Skeletal muscle satellite cell (primary cell): ENCODE measurements around the gene C14orf93.

ENCODE experiments used
- H3K27me3 ChIP-seq: 2 replicates; pipeline ENCODE4 v1.7.0; 2013; ENCODE audit warnings: low read length; ENCODE audit not compliant: control insufficient read depth, insufficient read depth
- H3K36me3 ChIP-seq: 2 replicates; pipeline ENCODE4 v1.7.0; 2013; ENCODE audit warnings: mild to moderate bottlenecking, control low read depth, low read length; ENCODE audit not compliant: insufficient read depth
- H3K4me1 ChIP-seq: 2 replicates; pipeline ENCODE4 v1.7.0; 2013; ENCODE audit warnings: low read length; ENCODE audit not compliant: control insufficient read depth, insufficient read depth
- H3K4me2 ChIP-seq: 2 replicates; pipeline ENCODE4 v1.7.0; 2013; ENCODE audit warnings: mild to moderate bottlenecking, low read length
- H3K4me3 ChIP-seq: 2 replicates; pipeline ENCODE4 v1.7.0; 2013; ENCODE audit warnings: low read length
- H3K9ac ChIP-seq: 2 replicates; pipeline ENCODE4 v1.7.0; 2013; ENCODE audit warnings: mild to moderate bottlenecking, low read depth, low read length, moderate library complexity
- H3K9me3 ChIP-seq: replicated peaks from 2 replicates; pipeline ENCODE4 v1.7.0; 2013; ENCODE audit warnings: mild to moderate bottlenecking, control low read depth, low read length

The C14orf93 gene

GRCh38 chr14:23042162-23042965, 32.4 kb upstream of the C14orf93 start, which contains the start of gene PSMB11:
Gene PSMB11, plus strand, starts transcription at chr14:23042212. Its CDS starts 14 bp downstream, at chr14:23042226.
- Histone ChIP-seq H3K9ac (no peak within 1 kb of the TSS), H3K27me3 (no peaks in the 10 kb centered on the region), H3K4me1 (peaks cover 9% of the 10 kb centered on the region), H3K4me2 (no peak within 1 kb of the TSS), H3K9me3 (no peaks in the 10 kb centered on the region), H3K4me3 (no peak within 1 kb of the TSS), H3K36me3 (no peaks in the 10 kb centered on the region)

- H3K4me1 ChIP-seq: peaks cover 9% of the 10 kb centered on the region
- H3K4me3 ChIP-seq: no peak overlapping the region
- H3K9me3 ChIP-seq: no peaks in the 10 kb centered on the region
- no peak overlapping the region for H3K4me2 ChIP-seq
- no peaks in the 10 kb centered on the region for H3K27me3 ChIP-seq
- no peak overlapping the region for H3K9ac ChIP-seq
- H3K36me3 ChIP-seq: no peaks in the 10 kb centered on the region
Measured at GRCh38 chr14:23041729-23042128, 31.8 kb upstream of the C14orf93 start.

DNA sequence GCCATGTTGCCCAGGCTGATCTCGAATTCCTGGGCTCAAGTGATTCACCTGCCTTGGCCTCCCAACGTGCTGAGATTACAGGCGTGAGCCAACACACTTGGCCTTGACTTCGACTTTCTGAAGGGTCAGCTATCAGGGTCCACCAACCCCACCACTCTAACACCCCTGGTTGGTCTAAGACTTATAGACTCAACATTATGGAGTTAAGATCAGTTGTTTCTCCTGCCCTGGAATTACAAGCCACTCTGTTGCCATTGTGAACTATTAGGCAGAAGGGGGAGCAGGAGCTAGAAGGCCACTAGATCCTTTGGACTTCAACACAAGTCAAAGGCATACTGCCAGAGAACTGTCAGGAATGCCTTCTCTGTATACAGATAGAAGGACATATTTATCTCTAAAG, 30.2 kb upstream of the C14orf93 start:
- H3K9me3 ChIP-seq: no peaks in the 10 kb centered on the region

GRCh38 chr14:23035303-23036144, 25.6 kb upstream of the C14orf93 start:
- H3K9me3 ChIP-seq: no peaks in the 10 kb centered on the region
- no peaks in the 10 kb centered on the region for H3K27me3 ChIP-seq
- peaks cover 18% of the 10 kb centered on the region for H3K4me1 ChIP-seq
- H3K4me2 ChIP-seq: peak overlapping the region; percentile 80
- H3K9ac ChIP-seq: peak overlapping the region; percentile 98
- peak overlapping the region; percentile 89 for H3K4me3 ChIP-seq
- H3K36me3 ChIP-seq: peaks cover 17% of the 10 kb centered on the region

More for the DNA sequence above, 30.2 kb upstream of the C14orf93 start:
- Histone ChIP-seq H3K9ac (no peak overlapping the region), H3K4me3 (no peak overlapping the region), H3K4me1 (peaks cover 10% of the 10 kb centered on the region), H3K4me2 (no peak overlapping the region), H3K36me3 (no peaks in the 10 kb centered on the region), H3K27me3 (no peaks in the 10 kb centered on the region)

DNA sequence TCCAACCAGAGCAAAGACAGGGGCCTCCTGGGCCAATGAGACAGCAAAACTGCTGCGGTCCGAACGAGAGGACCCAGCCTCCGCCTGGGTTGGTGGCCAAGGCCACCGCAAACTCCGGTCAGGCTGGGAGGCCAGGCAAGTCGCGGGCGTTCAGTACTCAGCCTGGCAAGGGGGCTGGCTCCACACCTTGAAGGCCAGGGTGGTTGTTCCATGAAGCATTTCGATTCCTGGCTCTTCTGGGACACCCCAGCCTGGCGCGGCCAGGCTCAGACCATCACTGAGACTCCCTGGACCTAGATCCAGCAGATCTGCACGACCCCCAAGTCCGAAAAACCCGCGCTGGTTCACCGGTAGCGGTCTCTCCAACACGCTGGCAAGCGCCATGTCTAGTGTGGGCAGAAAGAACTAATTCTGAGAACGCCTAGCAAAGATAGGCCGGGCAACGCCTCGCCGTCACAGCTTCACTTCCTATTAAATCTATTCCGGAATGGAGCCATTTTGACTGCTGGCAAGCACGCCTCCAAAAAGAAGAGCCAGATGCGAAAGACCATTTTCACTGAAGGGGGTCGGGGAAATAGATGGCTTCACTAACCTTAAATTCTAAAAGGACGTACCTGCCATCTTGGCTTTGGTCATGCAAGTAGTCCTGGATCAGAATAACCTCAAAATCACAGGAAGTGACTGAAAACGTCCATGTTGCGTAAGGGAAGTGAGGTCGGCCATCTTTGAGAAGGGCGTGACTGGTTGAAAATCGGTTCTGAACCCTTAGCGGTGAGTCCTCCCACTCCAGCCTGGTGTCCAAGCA, 24.8 kb upstream of the C14orf93 start, which contains the start of gene PSMB5:
Gene PSMB5, minus strand, starts transcription at position 403 of the 805 bp plus-strand sequence. Its CDS starts 19 bp downstream, at position 384.
- H3K9ac ChIP-seq: peak within 1 kb of the TSS; percentile 98
- peak within 1 kb of the TSS; percentile 80 for H3K4me2 ChIP-seq
- H3K27me3 ChIP-seq: no peaks in the 10 kb centered on the region
- H3K4me1 ChIP-seq: peaks cover 18% of the 10 kb centered on the region
- H3K9me3 ChIP-seq: no peaks in the 10 kb centered on the region
- H3K36me3 ChIP-seq: peaks cover 17% of the 10 kb centered on the region
- peak within 1 kb of the TSS; percentile 89 for H3K4me3 ChIP-seq

DNA sequence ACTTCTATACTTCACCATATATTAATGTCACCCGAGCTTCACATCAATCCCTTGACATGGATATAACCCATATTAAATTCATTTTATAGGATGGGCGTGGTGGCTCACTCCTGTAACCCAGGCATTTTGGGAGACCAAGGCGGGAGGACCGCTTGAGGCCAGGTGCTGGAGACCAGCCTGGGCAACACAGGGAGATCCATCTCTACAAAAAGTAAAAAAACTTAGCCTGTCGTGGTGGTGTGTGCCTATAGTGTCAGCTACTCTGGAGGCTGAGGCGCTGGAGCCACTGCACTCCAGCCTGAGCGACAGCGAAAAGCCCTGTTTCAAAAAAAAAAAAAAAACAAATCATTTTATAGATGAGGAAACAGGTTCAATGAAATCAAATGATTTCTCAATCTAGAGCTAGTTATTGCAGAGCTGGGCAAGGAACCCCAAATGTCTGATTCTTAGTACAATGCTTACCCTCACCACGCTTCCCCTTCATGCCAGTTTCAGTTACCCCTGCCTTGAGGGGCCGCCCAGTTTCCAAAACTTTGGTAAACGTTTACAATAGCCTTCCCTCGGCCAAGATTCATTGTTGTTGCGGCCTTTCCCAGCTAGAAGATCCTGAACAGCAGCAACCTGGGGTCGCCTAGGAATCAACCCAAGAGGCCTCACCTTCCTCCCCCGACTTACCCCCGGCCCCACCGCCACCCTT, 24.0 kb upstream of the C14orf93 start:
- peak overlapping the region; percentile 98 for H3K9ac ChIP-seq
- peak overlapping the region; percentile 80 for H3K4me2 ChIP-seq
- peak overlapping the region; percentile 89 for H3K4me3 ChIP-seq
- H3K4me1 ChIP-seq: peaks cover 18% of the 10 kb centered on the region
- no peaks in the 10 kb centered on the region for H3K9me3 ChIP-seq
- peaks cover 22% of the 10 kb centered on the region for H3K36me3 ChIP-seq
- no peaks in the 10 kb centered on the region for H3K27me3 ChIP-seq

GRCh38 chr14:23033251-23033727, 23.3 kb upstream of the C14orf93 start:
- Histone ChIP-seq H3K4me2 (peak overlapping the region; percentile 80), H3K4me1 (peaks cover 18% of the 10 kb centered on the region), H3K27me3 (no peaks in the 10 kb centered on the region), H3K36me3 (peaks cover 28% of the 10 kb centered on the region), H3K9me3 (no peaks in the 10 kb centered on the region), H3K9ac (peak overlapping the region; percentile 98), H3K4me3 (peak overlapping the region; percentile 89)

- H3K9me3 ChIP-seq: no peaks in the 10 kb centered on the region
- no peak overlapping the region for H3K9ac ChIP-seq
- no peak overlapping the region for H3K4me3 ChIP-seq
- no peak overlapping the region for H3K4me2 ChIP-seq
- H3K4me1 ChIP-seq: peaks cover 18% of the 10 kb centered on the region
- no peaks in the 10 kb centered on the region for H3K27me3 ChIP-seq
- H3K36me3 ChIP-seq: peaks cover 41% of the 10 kb centered on the region
Measured at GRCh38 chr14:23030936-23031335, 21.0 kb upstream of the C14orf93 start.

DNA sequence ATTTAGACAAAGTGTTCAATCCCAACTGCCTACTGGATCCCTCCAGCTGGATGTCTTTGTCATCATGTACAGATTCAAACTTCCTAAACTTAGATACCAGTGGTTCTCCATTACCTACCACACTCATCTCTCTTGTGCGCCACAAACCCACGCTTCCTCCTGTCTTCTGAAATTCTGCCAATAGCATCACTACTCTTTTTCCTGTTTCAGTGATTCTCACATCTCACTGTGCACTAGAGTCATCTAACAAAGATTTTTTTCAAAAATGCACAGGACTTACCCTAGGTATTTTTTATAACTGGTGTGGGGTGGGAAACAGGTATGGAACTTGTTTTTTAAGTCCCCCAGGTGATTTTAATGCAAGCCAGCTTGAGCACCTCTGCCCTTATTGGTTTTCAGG, 18.9 kb upstream of the C14orf93 start:
- no peaks in the 10 kb centered on the region for H3K9me3 ChIP-seq
- no peak overlapping the region for H3K4me2 ChIP-seq
- no peak overlapping the region for H3K4me3 ChIP-seq
- no peak overlapping the region for H3K9ac ChIP-seq
- peaks cover 9% of the 10 kb centered on the region for H3K4me1 ChIP-seq
- peaks cover 56% of the 10 kb centered on the region for H3K36me3 ChIP-seq
- no peaks in the 10 kb centered on the region for H3K27me3 ChIP-seq

GRCh38 chr14:23025151-23025814, 15.3 kb upstream of the C14orf93 start:
- Histone ChIP-seq H3K27me3 (no peaks in the 10 kb centered on the region), H3K9ac (no peak overlapping the region), H3K4me1 (no peaks in the 10 kb centered on the region), H3K4me2 (no peak overlapping the region), H3K4me3 (no peak overlapping the region), H3K36me3 (peaks cover 39% of the 10 kb centered on the region), H3K9me3 (no peaks in the 10 kb centered on the region)
